Measurements from ENCODE around the gene SUGP2. TPM values are rescaled to one million over a fixed set of nuclear protein-coding genes. Genes with fewer than 3 reads are reported as not detected.
A peak's percentile ranks its signal among the peaks of the same experiment; 100 is the strongest.

SUGP2 gene
- total and polyA plus RNA-seq, 9 of the 15 experiments (the other 6 are each of a cell fraction or from before 2014, with no cell fraction given) = 13.1 to 101 (median 63.1) TPM

GRCh38 chr19:19064098-19064722, 30.9 kb upstream of the SUGP2 start (continued):
- TF ChIP-seq SFPQ (IDR thresholded peaks at IDR 0.05; ENCODE audit: low read depth, low read length) (no peak), MBD2 (IDR thresholded peaks at IDR 0.05; ENCODE audit: borderline replicate concordance, low read depth) (no peak), ZNF282 (CRISPR knock-in tag; IDR thresholded peaks at IDR 0.05) (no peak), ZNF124 (CRISPR knock-in tag; IDR thresholded peaks at IDR 0.05) (no peak), LCOR (CRISPR knock-in tag; IDR thresholded peaks at IDR 0.05) (no peak), ZSCAN32 (CRISPR knock-in tag; IDR thresholded peaks at IDR 0.05) (no peak), ZBTB5 (IDR thresholded peaks at IDR 0.05) (no peak), FOXA1 (IDR thresholded peaks at IDR 0.05; ENCODE audit: borderline replicate concordance) (no peak), CHCHD3 (CRISPR knock-in tag; IDR thresholded peaks at IDR 0.05) (no peak), ZNF217 (CRISPR knock-in tag; IDR thresholded peaks at IDR 0.05) (no peak), ZNF766 (CRISPR knock-in tag; conservative IDR thresholded peaks at IDR 0.05) (no peak), ZNF134 (CRISPR knock-in tag; conservative IDR thresholded peaks at IDR 0.05) (no peak), YY1 (IDR thresholded peaks at IDR 0.05; ENCODE audit: borderline replicate concordance in 1 of 3, control insufficient read depth in 1 of 3, extremely low read depth in 1 of 3, insufficient read depth in 3 of 3, insufficient read length in 1 of 3, insufficient replicate concordance in 2 of 3, low read depth in 1 of 3, low read length in 2 of 3) (peak in 1 of 3 experiments; percentile 39), PTTG1 (tag; IDR thresholded peaks at IDR 0.05; ENCODE audit: low read depth) (no peak)
- TF ChIP-seq, protein P1, sequence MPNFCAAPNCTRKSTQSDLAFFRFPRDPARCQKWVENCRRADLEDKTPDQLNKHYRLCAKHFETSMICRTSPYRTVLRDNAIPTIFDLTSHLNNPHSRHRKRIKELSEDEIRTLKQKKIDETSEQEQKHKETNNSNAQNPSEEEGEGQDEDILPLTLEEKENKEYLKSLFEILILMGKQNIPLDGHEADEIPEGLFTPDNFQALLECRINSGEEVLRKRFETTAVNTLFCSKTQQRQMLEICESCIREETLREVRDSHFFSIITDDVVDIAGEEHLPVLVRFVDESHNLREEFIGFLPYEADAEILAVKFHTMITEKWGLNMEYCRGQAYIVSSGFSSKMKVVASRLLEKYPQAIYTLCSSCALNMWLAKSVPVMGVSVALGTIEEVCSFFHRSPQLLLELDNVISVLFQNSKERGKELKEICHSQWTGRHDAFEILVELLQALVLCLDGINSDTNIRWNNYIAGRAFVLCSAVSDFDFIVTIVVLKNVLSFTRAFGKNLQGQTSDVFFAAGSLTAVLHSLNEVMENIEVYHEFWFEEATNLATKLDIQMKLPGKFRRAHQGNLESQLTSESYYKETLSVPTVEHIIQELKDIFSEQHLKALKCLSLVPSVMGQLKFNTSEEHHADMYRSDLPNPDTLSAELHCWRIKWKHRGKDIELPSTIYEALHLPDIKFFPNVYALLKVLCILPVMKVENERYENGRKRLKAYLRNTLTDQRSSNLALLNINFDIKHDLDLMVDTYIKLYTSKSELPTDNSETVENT (CRISPR knock-in tag; IDR thresholded peaks at IDR 0.05) = peak; percentile 6; the same call in 1 of the 2 replicates
- TF ChIP-seq, protein P2, sequence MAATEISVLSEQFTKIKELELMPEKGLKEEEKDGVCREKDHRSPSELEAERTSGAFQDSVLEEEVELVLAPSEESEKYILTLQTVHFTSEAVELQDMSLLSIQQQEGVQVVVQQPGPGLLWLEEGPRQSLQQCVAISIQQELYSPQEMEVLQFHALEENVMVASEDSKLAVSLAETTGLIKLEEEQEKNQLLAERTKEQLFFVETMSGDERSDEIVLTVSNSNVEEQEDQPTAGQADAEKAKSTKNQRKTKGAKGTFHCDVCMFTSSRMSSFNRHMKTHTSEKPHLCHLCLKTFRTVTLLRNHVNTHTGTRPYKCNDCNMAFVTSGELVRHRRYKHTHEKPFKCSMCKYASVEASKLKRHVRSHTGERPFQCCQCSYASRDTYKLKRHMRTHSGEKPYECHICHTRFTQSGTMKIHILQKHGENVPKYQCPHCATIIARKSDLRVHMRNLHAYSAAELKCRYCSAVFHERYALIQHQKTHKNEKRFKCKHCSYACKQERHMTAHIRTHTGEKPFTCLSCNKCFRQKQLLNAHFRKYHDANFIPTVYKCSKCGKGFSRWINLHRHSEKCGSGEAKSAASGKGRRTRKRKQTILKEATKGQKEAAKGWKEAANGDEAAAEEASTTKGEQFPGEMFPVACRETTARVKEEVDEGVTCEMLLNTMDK (IDR thresholded peaks at IDR 0.05; ENCODE audit: borderline replicate concordance, insufficient read depth, low read depth, low read length, poor library complexity, severe bottlenecking) = peak; percentile 81
- TF ChIP-seq, protein P3, sequence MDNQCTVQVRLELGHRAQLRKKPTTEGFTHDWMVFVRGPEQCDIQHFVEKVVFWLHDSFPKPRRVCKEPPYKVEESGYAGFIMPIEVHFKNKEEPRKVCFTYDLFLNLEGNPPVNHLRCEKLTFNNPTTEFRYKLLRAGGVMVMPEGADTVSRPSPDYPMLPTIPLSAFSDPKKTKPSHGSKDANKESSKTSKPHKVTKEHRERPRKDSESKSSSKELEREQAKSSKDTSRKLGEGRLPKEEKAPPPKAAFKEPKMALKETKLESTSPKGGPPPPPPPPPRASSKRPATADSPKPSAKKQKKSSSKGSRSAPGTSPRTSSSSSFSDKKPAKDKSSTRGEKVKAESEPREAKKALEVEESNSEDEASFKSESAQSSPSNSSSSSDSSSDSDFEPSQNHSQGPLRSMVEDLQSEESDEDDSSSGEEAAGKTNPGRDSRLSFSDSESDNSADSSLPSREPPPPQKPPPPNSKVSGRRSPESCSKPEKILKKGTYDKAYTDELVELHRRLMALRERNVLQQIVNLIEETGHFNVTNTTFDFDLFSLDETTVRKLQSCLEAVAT (IDR thresholded peaks at IDR 0.05) = 0 out of 4 replicates have a peak, but pooled peaks of 1 of the 2 experiments have one; percentile 46

All from K562 (cell line).